Panc1 (cell line): ENCODE results near the gene PRPF31.

Source experiments
- POLR2AphosphoS5 ChIP-seq: IDR thresholded peaks from 2 replicates; pipeline ENCODE4 v1.6.1; 2012; ENCODE audit warnings: mild to moderate bottlenecking, low read depth, low read length, moderate library complexity
- TF ChIP-seq, protein P1 (sequence below): fragments of 450-650 bp; IDR thresholded peaks from 2 replicates; pipeline ENCODE4 v1.5.1; 2017; ENCODE audit warnings: mild to moderate bottlenecking

DNA sequence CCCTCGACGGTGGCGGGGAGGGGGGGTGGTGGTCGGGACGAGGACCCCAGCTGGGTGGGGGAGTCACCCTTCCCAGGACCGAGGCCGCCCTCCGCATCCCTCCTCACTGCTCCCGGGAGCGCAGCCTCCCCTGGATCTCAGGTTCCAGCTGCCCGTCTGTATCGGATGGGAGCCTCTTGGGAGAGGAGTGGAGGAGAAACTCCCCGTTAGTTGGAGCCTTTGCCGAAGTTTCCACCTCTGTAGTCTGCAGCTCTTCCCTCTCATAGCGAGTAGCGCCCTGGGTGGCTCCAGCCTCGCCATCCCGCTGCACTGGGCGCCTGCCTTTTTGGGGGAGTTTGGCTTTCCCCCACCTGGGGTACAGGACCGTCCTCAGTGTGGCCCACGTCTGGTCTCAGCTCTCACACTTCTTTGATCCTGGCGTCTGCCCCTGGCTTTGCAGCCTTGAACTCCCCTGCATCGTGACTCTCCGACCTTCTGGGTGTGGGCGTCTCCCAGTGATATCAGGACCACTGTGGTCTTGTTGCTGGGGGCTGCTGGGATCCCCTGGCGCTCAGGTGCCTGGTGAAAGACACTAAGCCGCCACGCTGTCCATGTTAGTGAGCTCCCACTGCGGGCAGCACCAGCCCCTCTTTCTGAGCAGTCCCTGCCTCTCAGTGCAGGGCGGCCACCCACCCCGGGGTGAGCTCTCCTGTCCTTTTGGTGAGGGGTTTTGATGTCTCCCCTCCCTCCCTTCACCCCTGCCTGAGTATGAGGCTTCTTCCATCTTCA, 23.1 kb downstream of the PRPF31 start:
- TF ChIP-seq, protein P1, sequence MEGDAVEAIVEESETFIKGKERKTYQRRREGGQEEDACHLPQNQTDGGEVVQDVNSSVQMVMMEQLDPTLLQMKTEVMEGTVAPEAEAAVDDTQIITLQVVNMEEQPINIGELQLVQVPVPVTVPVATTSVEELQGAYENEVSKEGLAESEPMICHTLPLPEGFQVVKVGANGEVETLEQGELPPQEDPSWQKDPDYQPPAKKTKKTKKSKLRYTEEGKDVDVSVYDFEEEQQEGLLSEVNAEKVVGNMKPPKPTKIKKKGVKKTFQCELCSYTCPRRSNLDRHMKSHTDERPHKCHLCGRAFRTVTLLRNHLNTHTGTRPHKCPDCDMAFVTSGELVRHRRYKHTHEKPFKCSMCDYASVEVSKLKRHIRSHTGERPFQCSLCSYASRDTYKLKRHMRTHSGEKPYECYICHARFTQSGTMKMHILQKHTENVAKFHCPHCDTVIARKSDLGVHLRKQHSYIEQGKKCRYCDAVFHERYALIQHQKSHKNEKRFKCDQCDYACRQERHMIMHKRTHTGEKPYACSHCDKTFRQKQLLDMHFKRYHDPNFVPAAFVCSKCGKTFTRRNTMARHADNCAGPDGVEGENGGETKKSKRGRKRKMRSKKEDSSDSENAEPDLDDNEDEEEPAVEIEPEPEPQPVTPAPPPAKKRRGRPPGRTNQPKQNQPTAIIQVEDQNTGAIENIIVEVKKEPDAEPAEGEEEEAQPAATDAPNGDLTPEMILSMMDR: no peak
- TF ChIP-seq POLR2AphosphoS5: no peak
